Stimulated activated CD4-positive, alpha-beta T cell treated with anti-CD3 and anti-CD28 coated beads, Interleukin-1b, Interleukin-23, amount 100 ng/mL, for 48 hours (primary cell): ENCODE data around the gene HIP1.
"Not testable (repeated sequence)": the region's sequence is repeated elsewhere in the genome, so short reads cannot be mapped to it uniquely, and the experiment has no call there.

Source experiments
- DNase-seq: peaks from one replicate; pipeline ENCODE4 v3.0.0-alpha.2; 2020

The HIP1 gene

GRCh38 chr7:75567948-75568595 lies 170.7 kb downstream of the HIP1 start:
- no peak for DNase-seq

- DNase-seq = no peak
Observed at GRCh38 chr7:75565132-75565837, 173.5 kb downstream of the HIP1 start.

- DNase-seq = no peak
Observed at GRCh38 chr7:75563171-75563570, 175.6 kb downstream of the HIP1 start.

GRCh38 chr7:75559976-75560365 lies 178.8 kb downstream of the HIP1 start:
- no peak for DNase-seq

GRCh38 chr7:75559355-75559975 lies 179.3 kb downstream of the HIP1 start:
- no peak for DNase-seq

- DNase-seq = not testable (repeated sequence)
Observed at GRCh38 chr7:75556835-75557234, 181.9 kb downstream of the HIP1 start.

- DNase-seq = no peak
Observed at GRCh38 chr7:75555736-75556135, 183.0 kb downstream of the HIP1 start.

GRCh38 chr7:75546237-75547015 lies 192.3 kb downstream of the HIP1 start:
- no peak for DNase-seq

- DNase-seq = no peak
Observed at GRCh38 chr7:75537731-75538130, 201.0 kb downstream of the HIP1 start.

GRCh38 chr7:75536940-75537538 lies 201.7 kb downstream of the HIP1 start:
- no peak for DNase-seq

GRCh38 chr7:75536491-75536890 lies 202.2 kb downstream of the HIP1 start:
- DNase-seq = no peak

- DNase-seq = no peak
Observed at GRCh38 chr7:75534727-75535307, 203.9 kb downstream of the HIP1 start.

- DNase-seq = no peak
Observed at GRCh38 chr7:75533926-75534325, 204.8 kb downstream of the HIP1 start.

- DNase-seq = no peak
Observed at GRCh38 chr7:75532639-75533038, 206.1 kb downstream of the HIP1 start.

- DNase-seq = no peak
Observed at GRCh38 chr7:75531359-75531821, 207.4 kb downstream of the HIP1 start.

- not testable (repeated sequence) for DNase-seq
Observed at GRCh38 chr7:75527224-75527722, 211.5 kb downstream of the HIP1 start.

- not testable (repeated sequence) for DNase-seq
Observed at GRCh38 chr7:75521727-75522126, 217.0 kb downstream of the HIP1 start.

GRCh38 chr7:75518842-75519241 lies 219.9 kb downstream of the HIP1 start:
- not testable (repeated sequence) for DNase-seq

- not testable (repeated sequence) for DNase-seq
Observed at GRCh38 chr7:75509033-75509432, 229.7 kb downstream of the HIP1 start.

- not testable (repeated sequence) for DNase-seq
Observed at GRCh38 chr7:75492020-75492419, 246.7 kb downstream of the HIP1 start, which contains the start of gene SPDYE5. Gene SPDYE5 (plus strand): TSS chr7:75492320. CDS start chr7:75494048, 1,728 bp downstream.

- peak; percentile 91 for DNase-seq
Observed at GRCh38 chr7:75485979-75486643, 252.6 kb downstream of the HIP1 start, which contains the start of gene POM121C. Gene POM121C (minus strand): TSS chr7:75486299. CDS start chr7:75441496, 44,803 bp downstream.
